Measurements from ENCODE around the gene AGBL3.

- no peak for TF ChIP-seq CHD2 (IDR thresholded peaks at IDR 0.05; ENCODE audit: low read length, partially characterized antibody)
- TF ChIP-seq, protein P1, sequence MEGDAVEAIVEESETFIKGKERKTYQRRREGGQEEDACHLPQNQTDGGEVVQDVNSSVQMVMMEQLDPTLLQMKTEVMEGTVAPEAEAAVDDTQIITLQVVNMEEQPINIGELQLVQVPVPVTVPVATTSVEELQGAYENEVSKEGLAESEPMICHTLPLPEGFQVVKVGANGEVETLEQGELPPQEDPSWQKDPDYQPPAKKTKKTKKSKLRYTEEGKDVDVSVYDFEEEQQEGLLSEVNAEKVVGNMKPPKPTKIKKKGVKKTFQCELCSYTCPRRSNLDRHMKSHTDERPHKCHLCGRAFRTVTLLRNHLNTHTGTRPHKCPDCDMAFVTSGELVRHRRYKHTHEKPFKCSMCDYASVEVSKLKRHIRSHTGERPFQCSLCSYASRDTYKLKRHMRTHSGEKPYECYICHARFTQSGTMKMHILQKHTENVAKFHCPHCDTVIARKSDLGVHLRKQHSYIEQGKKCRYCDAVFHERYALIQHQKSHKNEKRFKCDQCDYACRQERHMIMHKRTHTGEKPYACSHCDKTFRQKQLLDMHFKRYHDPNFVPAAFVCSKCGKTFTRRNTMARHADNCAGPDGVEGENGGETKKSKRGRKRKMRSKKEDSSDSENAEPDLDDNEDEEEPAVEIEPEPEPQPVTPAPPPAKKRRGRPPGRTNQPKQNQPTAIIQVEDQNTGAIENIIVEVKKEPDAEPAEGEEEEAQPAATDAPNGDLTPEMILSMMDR (IDR thresholded peaks at IDR 0.05), result no peak
- no peak for TF ChIP-seq SREBF2 (IDR thresholded peaks at IDR 0.05)
These were observed 125.1 kb downstream of the AGBL3 start for GRCh38 chr7:135111379-135111778.
